HUDEP-2 (cell line): Measurements from ENCODE around the gene CACNG5.
A peak's percentile ranks its signal among the peaks of the same experiment; 100 is the strongest.
"Not testable (repeated sequence)": the region's sequence is repeated elsewhere in the genome, so short reads cannot be mapped to it uniquely, and the experiment has no call there.

Source experiments
- DNase-seq, 76 experiments: peaks; one replicate each; lab custom pipeline; 2025; ENCODE audit not compliant: unreplicated experiment in 76 of 76; lab: John Stamatoyannopoulos, UW

CACNG5 gene

GRCh38 chr17:66849032-66849655 lies 14.2 kb downstream of the CACNG5 start:
- no peak for DNase-seq

- DNase-seq = no peak
These were observed 15.1 kb downstream of the CACNG5 start for GRCh38 chr17:66849851-66850580.

- DNase-seq = no peak
These were observed 15.8 kb downstream of the CACNG5 start for GRCh38 chr17:66850692-66851091.

- DNase-seq = peak in 41 of 76 experiments; percentile 0 to 67 (median 23)
These were observed 20.3 kb downstream of the CACNG5 start for GRCh38 chr17:66855204-66855603.

- DNase-seq = no peak
These were observed 23.5 kb downstream of the CACNG5 start for GRCh38 chr17:66858226-66859083.

GRCh38 chr17:66859353-66859752 lies 24.4 kb downstream of the CACNG5 start:
- DNase-seq = no peak

GRCh38 chr17:66860204-66860603 lies 25.3 kb downstream of the CACNG5 start:
- no peak for DNase-seq

GRCh38 chr17:66863820-66864219 lies 28.9 kb downstream of the CACNG5 start:
- DNase-seq = no peak

GRCh38 chr17:66865151-66865550 lies 30.2 kb downstream of the CACNG5 start:
- no peak for DNase-seq

- no peak for DNase-seq
These were observed 39.0 kb downstream of the CACNG5 start for GRCh38 chr17:66873962-66874361.

- no peak for DNase-seq
These were observed 50.0 kb downstream of the CACNG5 start for GRCh38 chr17:66884931-66885330.

GRCh38 chr17:66885417-66885816 lies 50.5 kb downstream of the CACNG5 start:
- no peak for DNase-seq

GRCh38 chr17:66889480-66890230 lies 54.7 kb downstream of the CACNG5 start:
- DNase-seq = no peak

- no peak for DNase-seq
These were observed 57.3 kb downstream of the CACNG5 start for GRCh38 chr17:66892246-66892645.

GRCh38 chr17:66893382-66893781 lies 58.5 kb downstream of the CACNG5 start:
- no peak for DNase-seq

- no peak for DNase-seq
These were observed 58.9 kb downstream of the CACNG5 start for GRCh38 chr17:66893863-66894262.

- no peak for DNase-seq
These were observed 62.2 kb downstream of the CACNG5 start for GRCh38 chr17:66897141-66897540.

GRCh38 chr17:66898536-66898935 lies 63.6 kb downstream of the CACNG5 start:
- DNase-seq = no peak

- DNase-seq = no peak
These were observed 65.5 kb downstream of the CACNG5 start for GRCh38 chr17:66900126-66901010.

- not testable (repeated sequence) for DNase-seq
These were observed 68.4 kb downstream of the CACNG5 start for GRCh38 chr17:66903296-66903695.
